D721Med (cell line): Measurements from ENCODE around the gene SCGB1D1.

Experiments
- DNase-seq: peaks from one replicate; pipeline ENCODE4 v3.0.0; 2011; ENCODE audit warnings: low spot score; ENCODE audit not compliant: insufficient read length
- FAIRE-seq: peaks from 2 replicates; lab custom pipeline; 2011; peaks lifted over from hg19 to GRCh38; lab: Jason Lieb, UNC
- CTCF ChIP-seq: IDR thresholded peaks from 2 replicates; pipeline ENCODE4 v1.5.1; 2012; ENCODE audit warnings: mild to moderate bottlenecking, control low read depth; ENCODE audit not compliant: insufficient read depth; ENCODE audit errors: missing control alignments

The SCGB1D1 gene

GRCh38 chr11:62223095-62223494, 33.1 kb downstream of the SCGB1D1 start:
- DNase-seq (no peak), FAIRE-seq (no peak)
- TF ChIP-seq CTCF: no peak

GRCh38 chr11:62233730-62234129, 43.7 kb downstream of the SCGB1D1 start:
- TF ChIP-seq CTCF: no peak
- DNase-seq: no peak
- no peak for FAIRE-seq

GRCh38 chr11:62236187-62236586, 46.2 kb downstream of the SCGB1D1 start:
- no peak for FAIRE-seq

GRCh38 chr11:62237499-62237898, 47.5 kb downstream of the SCGB1D1 start:
- FAIRE-seq (no peak), DNase-seq (no peak)
- no peak for TF ChIP-seq CTCF

More at GRCh38 chr11:62236187-62236586, 46.2 kb downstream of the SCGB1D1 start:
- TF ChIP-seq CTCF: no peak
- no peak for DNase-seq

- no peak for FAIRE-seq
- TF ChIP-seq CTCF: no peak
- DNase-seq: no peak
These were observed 48.1 kb downstream of the SCGB1D1 start for GRCh38 chr11:62238151-62238550.

GRCh38 chr11:62241095-62241494, 51.1 kb downstream of the SCGB1D1 start:
- FAIRE-seq: no peak

More at GRCh38 chr11:62241095-62241494, 51.1 kb downstream of the SCGB1D1 start:
- no peak for TF ChIP-seq CTCF
- no peak for DNase-seq
